CD4-positive, alpha-beta T cell treated with Interleukin-15 for 4 hours (primary cell): ENCODE measurements around the gene RBMX2.
"Not testable (repeated sequence)": the region's sequence is repeated elsewhere in the genome, so short reads cannot be mapped to it uniquely, and the experiment has no call there.

Experiments
- DNase-seq: peaks from one replicate; pipeline ENCODE4 v3.0.0-alpha.2; 2020; ENCODE audit warnings: low spot score

The RBMX2 gene

DNA sequence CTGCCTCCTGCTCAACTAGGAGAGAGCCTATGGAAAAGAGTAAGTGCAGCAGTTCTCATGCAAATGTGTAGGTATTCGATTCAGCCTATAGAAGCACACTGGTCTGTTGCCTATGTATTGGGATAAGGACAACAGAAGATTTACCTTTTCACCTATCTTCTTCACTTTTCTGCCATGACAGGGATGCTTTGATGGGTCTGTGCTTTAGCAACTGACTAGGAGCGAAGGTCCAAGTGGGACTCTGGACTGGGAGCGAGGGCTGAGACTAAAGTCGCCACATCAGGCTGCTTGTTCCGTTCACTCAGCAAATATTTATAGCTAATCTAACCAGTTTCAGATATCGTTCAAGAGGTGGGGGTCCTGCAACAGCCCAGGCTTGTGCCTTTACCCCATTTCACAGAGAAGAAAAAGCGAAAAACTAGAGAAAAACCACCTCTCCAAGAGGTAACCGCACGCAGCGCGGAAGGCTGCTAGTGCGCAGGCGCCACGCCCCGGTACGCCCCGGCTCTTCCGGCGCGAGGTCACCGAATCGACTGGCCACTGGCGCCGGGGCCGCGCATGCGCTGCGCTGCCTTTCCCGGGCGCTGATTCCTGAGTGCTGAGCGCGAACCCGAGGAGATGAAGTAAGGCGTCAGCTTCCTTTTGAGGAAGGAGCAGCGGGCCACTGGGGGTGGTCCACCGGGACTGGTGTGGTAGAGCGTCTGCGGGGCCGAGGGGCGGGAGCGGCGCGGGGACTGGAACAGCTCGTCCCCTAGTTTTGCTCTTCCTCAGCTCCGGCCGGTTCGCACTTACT, at the start of gene RBMX2:
Gene RBMX2 (plus strand): TSS at position 573 of the 793 bp plus-strand sequence. CDS start 46 bp downstream, at position 619.
- peak; percentile 64 for DNase-seq

GRCh38 chrX:130352050-130352449, 49.7 kb upstream of the RBMX2 start:
- DNase-seq: not testable (repeated sequence)

GRCh38 chrX:130376077-130376476, 25.7 kb upstream of the RBMX2 start:
- no peak for DNase-seq

DNA sequence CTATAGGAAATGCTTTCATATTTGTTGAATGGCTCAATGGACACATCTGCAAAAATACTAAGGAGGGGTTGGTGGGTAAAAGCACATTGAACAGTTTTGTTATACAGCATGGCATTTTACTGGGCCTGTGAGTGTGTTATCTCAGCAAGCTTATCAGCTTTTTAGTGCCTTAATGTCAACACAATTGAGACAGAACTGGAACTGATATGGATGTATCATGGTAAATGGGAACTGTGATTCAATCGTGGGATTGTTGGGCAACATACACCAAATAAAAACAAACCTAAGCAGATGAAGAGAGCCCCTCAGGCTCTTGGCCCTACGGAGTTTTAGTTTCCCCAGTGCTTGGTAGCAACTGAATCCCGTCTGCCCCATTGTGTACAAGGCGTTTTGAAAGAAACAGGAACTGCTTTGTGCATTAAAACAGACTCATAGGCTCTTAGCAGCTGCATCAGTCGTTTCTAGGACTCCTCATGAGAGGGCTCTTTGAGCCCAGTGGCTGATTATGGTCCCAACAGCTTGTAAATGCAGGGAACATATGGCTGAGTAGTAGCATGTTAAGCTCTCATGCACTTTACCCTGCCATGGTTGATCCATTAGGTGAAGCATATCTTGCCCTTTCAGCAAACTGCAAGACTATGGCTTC, 23.6 kb upstream of the RBMX2 start:
- DNase-seq: no peak

DNA sequence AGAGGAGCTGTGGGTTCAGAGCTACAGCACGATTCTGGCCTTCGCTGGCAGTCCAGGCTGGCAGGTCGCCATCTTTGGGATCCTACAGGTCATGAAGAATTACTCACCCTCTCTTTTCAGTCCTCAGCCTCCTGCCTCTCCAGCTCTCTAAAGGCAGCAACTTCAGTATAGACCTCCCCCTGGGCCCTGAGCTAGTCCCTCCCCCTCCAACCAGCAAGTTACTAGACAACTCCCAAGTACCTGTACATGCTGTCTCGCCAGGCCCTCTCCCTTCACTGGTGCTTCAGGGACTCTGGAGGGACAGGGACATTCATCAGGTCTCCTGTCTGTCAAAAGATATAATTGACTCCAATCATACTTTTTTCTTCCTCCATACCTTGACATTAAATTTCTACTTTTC, 16.3 kb upstream of the RBMX2 start, which contains the start of gene GPR119:
Gene GPR119 (minus strand): TSS at position 155 of the 400 bp plus-strand sequence. CDS start 227 bp downstream, outside the sequence.
- DNase-seq: no peak

DNA sequence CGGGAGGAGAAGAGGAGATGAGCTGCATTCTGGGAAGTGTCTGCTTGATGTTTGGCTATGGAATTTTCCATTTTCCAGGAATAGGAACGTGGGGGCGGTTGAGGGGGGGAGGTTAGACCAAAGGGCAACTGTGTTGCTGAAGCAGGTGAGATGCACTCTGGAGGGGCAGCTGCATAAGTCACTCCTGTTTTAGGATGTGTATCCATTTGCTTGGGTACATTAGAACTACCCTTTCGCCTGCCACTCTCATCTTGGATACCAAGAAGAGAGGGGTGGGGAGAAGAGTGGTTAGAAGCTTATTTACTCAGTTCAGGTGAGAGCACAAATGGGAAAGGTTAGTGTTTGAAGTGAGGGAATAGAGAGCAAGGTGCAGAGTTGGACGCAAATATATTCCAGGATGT, 15.4 kb upstream of the RBMX2 start:
- DNase-seq: no peak

- DNase-seq: no peak
Measured at GRCh38 chrX:130393451-130394074, 8.2 kb upstream of the RBMX2 start.

GRCh38 chrX:130395341-130395740, 6.4 kb upstream of the RBMX2 start:
- no peak for DNase-seq

GRCh38 chrX:130402208-130402684, 459 bp downstream of the RBMX2 start:
- DNase-seq: no peak

- DNase-seq: no peak
Measured at GRCh38 chrX:130413415-130413814, 11.6 kb downstream of the RBMX2 start.

DNA sequence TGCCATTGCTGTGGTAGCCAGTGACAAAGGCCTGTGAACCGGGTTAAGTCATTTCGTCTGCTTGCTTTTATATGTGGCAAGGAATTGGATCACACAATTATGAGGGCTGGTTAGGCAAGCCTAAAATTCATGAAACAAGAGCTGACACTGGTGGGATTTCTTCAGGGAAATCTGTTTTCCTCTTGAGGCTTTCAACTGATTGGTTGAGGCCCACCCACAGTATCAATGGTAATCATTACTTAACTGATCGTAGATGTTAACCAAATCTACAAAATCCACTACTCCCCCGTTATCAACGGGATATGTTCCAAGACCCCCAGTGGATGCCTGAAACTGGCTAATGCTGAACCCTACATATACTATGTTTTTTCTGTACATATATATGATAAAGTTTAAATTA, 13.0 kb downstream of the RBMX2 start:
- DNase-seq: no peak

DNA sequence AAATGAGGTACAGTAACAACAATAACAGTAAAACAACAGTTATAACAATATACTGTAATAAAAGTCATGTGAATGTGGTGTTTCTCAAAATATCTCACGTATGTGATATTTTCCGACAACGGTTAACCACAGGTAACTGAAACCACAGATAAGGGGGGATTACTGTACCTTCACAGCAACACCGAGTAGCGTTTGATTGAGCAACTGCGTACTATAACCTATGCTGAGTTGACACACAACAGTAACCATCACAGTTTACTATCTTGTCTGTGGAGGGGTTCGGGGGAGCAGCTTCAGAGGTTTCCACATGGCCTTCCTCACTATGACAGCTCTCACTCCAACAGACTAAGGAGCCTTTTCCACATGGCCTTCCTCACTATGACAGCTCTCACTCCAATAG, 13.4 kb downstream of the RBMX2 start:
- no peak for DNase-seq

DNA sequence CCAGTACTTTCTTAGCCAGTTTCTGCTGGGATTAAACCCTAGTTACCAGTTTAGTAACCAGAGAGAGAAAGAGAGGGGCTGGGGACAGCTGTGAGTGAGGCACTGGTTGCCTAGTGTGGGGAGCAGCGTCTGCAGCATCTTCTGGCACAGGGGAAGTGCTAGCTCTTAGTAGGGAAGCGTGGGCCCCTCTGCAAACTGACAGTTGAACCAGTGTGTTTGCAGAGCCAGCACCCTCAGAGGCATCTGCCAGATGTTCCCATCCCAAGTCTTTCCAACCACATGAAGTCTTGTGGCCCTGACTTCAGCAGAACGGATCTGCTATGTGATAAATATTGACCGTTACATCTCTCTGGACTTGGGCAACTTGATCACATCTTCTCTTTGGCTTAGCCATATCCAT, 15.0 kb downstream of the RBMX2 start:
- no peak for DNase-seq

DNA sequence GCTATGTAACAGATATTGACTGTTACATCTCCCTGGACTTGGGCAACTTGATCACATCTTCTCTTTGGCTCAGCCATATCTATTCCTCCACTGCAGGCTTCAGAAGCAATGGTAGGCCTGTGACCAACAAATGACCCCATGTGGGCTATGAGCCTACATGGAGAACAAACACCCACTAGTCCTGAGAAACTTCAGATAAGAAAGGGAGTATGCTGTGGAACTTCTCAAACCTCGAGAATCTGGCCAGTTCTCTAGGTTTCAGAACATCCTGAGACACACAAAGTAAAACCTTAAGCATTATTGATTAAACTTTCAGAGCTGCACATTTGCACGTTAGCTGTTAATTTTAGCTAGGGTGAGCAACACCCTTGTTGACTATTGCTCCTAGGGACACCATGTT, 16.3 kb downstream of the RBMX2 start:
- DNase-seq: no peak

DNA sequence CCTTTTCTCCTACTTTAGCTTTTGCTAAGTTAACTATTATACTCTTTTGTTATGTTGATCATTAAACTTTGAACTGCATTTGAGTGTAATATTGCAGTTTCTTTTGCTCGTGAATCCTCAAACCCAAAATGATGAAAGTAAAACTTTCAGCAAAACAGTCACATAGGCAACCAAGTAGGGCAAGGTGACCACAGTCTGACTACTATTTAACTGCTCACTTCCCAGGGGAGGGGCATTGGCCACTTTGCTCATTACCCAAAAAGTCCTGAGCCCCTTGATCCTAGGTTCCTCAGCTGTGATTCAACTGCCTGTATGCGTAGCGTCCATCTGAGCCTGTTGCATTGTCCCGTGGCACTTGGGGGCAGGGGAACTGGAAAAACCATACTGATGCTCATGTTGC, 17.0 kb downstream of the RBMX2 start:
- no peak for DNase-seq

DNA sequence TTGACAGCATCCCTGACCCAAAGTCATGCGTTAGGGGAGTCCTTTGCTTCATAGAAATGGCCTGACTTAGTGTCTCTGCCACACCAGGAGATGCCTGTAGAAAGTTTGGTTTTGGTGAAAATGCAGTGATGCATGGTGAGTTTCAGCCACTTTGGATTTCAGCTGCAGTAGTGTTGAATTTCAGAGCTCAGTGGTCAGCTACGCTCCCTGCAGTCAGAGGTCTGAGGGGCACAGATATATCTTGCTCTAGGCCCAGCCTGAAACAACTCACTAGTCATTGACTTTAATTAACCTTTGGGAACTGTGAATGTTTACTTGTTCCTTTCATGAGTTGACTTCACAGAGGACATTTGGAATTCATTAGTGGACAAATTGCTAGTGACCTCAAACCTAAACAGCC, 17.5 kb downstream of the RBMX2 start:
- DNase-seq: no peak

DNA sequence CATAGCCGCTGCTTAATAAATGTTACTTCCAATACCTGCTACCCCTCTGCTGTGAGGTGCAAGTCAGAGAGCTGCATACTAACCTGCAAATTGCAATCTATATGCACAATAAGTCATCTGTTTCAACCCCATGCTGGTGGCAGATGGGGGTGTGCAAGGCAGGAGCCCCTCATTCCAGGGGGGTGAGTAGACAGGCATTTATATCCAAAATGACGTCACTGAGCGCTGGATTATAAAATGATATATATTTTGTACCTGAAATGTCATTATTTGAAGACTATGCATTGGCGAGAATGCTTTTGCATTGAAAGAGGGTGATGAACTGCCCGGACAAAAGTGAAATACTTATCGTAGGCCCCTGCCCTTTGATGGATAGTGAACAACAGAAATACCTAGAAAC, 24.7 kb downstream of the RBMX2 start:
- DNase-seq: no peak

- not testable (repeated sequence) for DNase-seq
Measured at GRCh38 chrX:130429236-130429635, 27.4 kb downstream of the RBMX2 start.

GRCh38 chrX:130435937-130436336, 34.1 kb downstream of the RBMX2 start:
- DNase-seq: no peak

DNA sequence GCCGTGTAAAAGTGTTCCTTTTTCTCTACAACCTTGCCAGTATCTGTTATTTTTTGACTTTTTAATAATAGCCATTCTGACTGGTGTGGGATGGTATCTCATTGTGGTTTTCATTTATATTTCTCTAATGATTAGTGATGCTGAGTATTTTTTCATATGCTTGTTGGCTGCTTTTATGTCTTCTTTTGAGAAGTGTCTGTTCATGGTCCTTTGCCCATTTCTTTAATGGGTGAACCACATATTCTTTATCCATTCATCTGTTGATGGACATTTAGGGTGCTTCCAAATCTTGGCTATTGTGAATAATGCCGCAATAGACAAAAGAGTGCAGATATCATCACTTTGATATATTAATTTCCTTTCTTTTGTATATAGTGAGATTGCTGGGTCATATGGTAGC, 36.2 kb downstream of the RBMX2 start:
- DNase-seq: not testable (repeated sequence)

GRCh38 chrX:130443875-130444274, 42.1 kb downstream of the RBMX2 start:
- DNase-seq: no peak

DNA sequence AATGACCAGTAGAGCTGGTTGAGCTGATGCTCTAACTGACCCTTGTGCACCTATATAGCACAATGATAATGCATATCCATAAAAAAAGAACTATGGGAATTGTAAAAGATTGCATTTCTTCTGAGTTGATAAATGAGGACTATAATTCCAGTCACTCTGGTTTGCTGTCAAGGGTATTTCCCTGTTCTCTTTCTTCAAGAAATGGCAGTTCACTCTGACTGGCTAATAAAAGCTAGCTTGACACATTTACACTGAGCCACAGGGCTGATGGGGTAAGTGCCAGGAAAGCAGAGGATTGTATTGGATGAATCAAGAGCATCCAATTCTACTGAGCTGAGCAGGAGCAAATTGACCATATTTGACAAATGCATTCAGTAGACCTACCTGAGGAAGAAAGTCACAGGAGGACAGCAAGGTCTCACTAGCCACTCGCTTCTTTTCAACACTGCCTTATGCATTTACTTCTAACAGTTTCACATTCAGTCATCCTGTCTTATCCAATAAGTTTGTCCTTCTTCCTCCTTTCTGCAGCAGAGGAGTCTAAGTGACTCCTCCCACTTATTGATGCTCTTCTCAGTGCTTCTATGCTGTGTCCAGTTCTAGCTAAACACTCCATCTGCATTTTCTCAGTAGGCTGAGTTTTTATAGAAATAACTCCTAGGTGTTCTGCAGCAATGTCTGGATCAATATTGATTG, 43.0 kb downstream of the RBMX2 start:
- DNase-seq: no peak
